Pulmonary artery endothelial cell (primary cell): ENCODE data around the gene MUC3A. TPM values are rescaled to one million over a fixed set of nuclear protein-coding genes. Genes with fewer than 3 reads are reported as not detected.
"Not testable (repeated sequence)": the region's sequence is repeated elsewhere in the genome, so short reads cannot be mapped to it uniquely, and the experiment has no call there.

Source experiments
- DNase-seq: peaks from one replicate; pipeline ENCODE4 v3.0.0-alpha.2; 2011; ENCODE audit warnings: low read depth, low spot score
- total RNA-seq: library from RNA; depleted of rRNA; stranded (reverse); fragments of >200 nt; gene quantifications from 2 replicates; pipeline ENCODE4 v1.2.3, GENCODE V29; 2014

The MUC3A gene
- total RNA-seq, 1 donor from 2014 or later, result not detected

DNA sequence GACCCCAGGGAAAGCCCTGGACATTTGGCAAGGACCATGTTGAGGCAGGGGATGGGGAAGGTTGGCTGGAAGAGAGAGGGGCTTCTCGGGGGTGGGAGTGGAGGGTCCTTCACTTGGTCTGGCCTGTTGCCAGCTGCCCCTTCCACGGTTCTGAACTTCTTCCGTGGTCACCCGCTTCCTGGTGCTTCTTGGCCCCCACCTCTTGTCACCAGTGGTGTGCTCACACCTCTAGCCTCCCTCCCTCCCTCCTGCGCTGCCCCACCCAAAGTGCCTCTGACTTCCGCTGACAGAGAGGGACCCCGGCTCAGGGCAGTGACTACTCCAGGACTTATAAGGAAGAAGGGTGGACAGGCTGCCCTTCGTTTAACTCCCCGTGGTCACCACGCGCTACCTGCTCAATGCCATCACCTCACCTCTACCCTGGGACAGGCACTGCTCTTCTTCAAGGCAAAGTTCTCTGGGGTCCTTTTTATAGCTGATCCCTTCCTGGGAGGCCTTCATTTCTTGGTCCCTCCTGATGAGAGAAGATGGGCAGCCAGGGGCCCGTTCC, 19.8 kb downstream of the MUC3A start, which contains the start of gene MUC12:
Gene MUC12 (plus strand): TSS at position 500 of the 550 bp plus-strand sequence. CDS start 58 bp downstream, outside the sequence.
- no peak for DNase-seq

- DNase-seq, result no peak
Observed at GRCh38 chr7:100971111-100972001, 22.0 kb downstream of the MUC3A start.

- DNase-seq, result no peak
Observed at GRCh38 chr7:100972002-100972347, 22.6 kb downstream of the MUC3A start.

DNA sequence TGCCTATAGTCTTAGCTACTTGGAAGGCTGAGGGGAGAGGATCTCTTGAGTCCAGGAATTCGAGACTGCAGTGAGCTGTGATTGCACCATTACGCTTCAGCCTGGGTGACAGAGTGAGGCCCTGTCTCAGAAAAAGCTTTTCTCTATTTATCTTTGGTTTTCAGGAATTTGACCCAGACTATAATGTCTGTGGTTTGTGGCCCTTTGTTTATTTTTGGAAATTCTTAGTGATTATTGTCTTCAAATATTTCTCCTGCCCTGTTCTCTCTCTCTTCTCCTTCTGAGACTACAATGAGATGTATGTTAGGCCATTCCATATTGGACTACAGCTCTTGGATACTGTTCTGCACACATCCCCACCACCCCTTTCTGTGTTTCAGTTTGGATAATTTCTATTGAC, 24.7 kb downstream of the MUC3A start:
- DNase-seq, result no peak

- no peak for DNase-seq
Observed at GRCh38 chr7:100975371-100975821, 26.1 kb downstream of the MUC3A start.

DNA sequence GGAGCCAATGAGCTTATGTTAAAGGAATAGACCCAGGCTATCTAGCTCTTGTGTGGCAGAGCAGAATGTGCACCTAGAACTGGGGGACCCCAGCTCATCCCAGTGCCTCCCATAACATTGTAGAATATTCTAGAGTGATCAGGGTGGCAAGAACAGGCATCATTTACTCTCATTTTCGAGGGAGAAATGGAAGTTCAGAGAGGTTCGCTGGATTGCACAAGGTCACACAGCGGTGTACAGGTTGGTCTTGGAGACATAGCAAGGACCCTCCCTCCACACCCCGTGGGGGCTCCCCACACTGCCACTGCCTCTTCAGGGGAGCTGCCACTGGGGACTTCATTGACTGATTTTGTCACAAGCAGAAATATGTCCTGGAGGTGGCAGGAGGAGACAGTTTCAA, 29.0 kb downstream of the MUC3A start:
- no peak for DNase-seq

GRCh38 chr7:100983451-100984187, 34.3 kb downstream of the MUC3A start:
- DNase-seq, result no peak

GRCh38 chr7:100984241-100984918, 35.0 kb downstream of the MUC3A start:
- not testable (repeated sequence) for DNase-seq

- not testable (repeated sequence) for DNase-seq
Observed at GRCh38 chr7:100985033-100985797, 35.9 kb downstream of the MUC3A start.

DNA sequence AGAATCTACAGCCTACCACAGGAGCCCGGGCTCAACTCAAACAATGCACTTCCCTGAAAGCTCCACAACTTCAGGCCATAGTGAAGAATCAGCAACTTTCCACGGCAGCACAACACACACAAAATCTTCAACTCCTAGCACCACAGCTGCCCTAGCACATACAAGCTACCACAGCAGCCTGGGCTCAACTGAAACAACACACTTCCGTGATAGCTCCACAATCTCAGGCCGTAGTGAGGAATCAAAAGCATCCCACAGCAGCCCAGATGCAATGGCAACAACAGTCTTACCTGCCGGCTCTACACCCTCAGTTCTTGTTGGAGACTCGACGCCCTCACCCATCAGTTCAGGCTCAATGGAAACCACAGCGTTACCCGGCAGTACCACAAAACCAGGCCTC, 42.3 kb downstream of the MUC3A start:
- no peak for DNase-seq

GRCh38 chr7:100992280-100992679, 42.9 kb downstream of the MUC3A start:
- not testable (repeated sequence) for DNase-seq

GRCh38 chr7:100994671-100995070, 45.3 kb downstream of the MUC3A start:
- not testable (repeated sequence) for DNase-seq

DNA sequence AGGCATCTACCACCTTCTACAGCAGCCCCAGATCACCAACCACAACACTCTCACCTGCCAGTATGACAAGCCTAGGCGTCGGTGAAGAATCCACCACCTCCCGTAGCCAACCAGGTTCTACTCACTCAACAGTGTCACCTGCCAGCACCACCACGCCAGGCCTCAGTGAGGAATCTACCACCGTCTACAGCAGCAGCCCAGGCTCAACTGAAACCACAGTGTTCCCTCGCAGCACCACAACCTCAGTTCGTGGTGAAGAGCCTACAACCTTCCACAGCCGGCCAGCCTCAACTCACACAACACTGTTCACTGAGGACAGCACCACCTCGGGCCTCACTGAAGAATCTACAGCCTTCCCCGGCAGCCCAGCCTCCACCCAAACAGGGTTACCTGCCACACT, 49.2 kb downstream of the MUC3A start:
- not testable (repeated sequence) for DNase-seq

DNA sequence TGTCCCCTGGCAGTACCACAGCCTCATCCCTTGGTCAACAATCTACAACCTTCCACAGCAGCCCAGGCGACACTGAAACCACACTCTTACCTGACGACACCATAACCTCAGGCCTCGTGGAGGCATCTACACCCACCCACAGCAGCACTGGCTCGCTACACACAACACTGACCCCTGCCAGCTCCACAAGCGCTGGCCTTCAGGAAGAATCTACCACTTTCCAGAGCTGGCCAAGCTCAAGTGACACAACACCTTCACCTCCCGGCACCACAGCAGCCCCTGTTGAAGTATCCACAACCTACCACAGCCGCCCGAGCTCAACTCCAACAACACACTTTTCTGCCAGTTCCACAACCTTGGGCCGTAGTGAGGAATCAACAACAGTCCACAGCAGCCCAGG, 50.0 kb downstream of the MUC3A start:
- DNase-seq, result not testable (repeated sequence)

DNA sequence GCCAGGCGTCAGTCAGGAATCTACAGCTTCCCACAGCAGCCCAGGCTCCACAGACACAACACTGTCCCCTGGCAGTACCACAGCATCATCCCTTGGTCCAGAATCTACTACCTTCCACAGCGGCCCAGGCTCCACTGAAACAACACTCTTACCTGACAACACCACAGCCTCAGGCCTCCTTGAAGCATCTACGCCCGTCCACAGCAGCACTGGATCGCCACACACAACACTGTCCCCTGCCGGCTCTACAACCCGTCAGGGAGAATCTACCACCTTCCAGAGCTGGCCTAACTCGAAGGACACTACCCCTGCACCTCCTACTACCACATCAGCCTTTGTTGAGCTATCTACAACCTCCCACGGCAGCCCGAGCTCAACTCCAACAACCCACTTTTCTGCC, 50.7 kb downstream of the MUC3A start:
- DNase-seq, result not testable (repeated sequence)

DNA sequence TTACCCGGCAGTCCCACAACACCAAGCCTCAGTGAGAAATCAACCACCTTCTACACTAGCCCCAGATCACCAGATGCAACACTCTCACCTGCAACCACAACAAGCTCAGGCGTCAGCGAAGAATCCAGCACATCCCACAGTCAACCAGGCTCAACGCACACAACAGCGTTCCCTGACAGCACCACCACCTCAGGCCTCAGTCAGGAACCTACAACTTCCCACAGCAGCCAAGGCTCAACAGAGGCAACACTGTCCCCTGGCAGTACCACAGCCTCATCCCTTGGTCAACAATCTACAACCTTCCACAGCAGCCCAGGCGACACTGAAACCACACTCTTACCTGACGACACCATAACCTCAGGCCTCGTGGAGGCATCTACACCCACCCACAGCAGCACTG, 53.0 kb downstream of the MUC3A start:
- not testable (repeated sequence) for DNase-seq

GRCh38 chr7:101007361-101007760, 58.0 kb downstream of the MUC3A start:
- DNase-seq, result not testable (repeated sequence)

DNA sequence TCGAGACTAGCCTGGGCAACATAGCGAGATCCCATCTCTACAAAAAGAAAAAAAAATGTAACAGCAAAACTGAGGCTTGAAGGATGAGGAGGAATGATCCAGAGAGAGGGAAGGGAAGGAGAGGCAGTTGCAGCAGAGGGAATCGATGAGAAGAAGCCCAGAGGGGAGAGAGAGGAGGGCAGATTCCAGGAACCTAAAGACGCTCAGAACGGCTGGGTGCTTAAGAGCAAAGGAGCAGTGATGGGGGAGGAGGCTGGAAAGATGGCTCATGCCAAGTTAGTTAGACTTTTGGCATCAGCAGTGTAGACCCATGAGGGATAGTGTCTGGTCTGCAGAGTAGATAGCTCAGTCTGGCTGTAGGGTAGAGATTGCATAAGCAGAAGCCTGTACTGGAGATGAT, 60.3 kb downstream of the MUC3A start:
- DNase-seq, result no peak

DNA sequence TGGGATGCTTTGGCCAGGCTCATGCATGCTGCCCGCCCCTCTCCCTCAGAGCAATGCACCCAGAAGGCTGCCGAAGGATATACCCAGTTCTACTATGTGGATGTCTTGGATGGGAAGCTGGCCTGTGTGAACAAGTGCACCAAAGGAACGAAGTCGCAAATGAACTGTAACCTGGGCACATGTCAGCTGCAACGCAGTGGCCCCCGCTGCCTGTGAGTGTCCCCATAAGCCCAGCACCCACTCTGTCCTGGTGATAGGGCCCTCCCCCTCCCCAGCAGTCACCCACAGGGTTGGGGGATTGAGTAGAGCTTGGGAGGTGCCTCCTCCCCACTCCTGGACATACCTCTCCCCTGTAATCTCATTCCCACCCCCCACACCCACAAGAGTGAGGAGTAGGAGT, 63.6 kb downstream of the MUC3A start:
- no peak for DNase-seq

DNA sequence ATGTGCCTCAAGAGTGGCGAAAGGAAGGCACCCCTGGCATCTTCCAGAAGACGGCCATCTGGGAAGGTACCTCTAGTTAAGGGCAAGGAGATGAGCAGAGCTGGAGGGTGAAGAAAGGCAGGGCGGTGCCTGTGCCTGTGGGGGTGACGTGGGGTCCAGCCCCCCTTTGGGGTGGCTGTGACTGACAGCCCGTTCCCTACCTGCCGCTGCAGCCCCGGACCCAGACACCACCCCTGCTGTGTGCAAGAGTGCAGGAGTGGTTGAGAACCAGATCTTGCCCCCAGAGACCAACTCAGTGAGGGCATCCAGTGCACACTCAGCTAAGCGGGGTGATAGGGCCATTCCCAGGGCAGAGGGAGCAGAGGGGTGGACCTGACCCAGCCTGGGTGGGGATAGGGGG, 66.3 kb downstream of the MUC3A start:
- no peak for DNase-seq
